ENCODE results near the gene KRTAP2-4.

DNA sequence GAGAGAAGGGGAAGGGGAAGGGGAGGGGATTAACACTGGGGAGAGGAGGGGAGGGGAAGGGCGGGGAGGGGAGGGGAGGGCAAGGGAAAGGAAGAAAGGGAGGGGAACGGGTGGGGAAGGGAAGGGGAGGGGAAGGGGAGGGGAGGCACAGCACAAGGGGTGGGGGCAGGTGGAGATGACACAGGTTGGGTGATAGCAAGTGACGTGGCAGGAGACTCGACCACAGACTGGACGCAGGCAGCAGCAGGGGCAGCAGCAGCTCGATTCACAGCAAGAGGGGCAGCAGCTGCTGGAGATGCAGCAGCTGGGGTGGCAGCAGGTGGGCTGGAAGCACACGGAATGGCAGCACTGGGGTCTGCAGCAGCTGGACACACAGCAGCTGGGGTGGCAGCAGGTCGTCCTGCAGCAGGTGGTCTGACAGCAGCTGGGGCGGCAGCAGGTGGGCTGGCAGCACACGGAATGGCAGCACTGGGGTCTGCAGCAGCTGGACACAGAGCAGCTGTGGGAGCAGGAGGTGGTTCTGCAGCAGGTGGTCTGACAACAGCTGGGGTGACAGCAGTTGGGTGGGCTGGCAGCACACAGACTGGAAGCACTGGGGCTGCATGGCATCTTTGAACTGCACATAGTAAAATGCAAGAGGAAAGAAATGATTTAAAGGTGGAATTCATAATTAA, 36.0 kb upstream of the KRTAP2-4 start, which contains the start of gene KRTAP4-16:
- TF ChIP-seq POLR2A (IDR thresholded peaks at IDR 0.05; ENCODE audit: low read length) (no peak), GATA1 (IDR thresholded peaks at IDR 0.05; ENCODE audit: low read depth, low read length) (no peak)

Measured in erythroblast (primary cell).